Thoracic aorta (tissue), 2 donors: ENCODE results near the gene RASSF4. TPM values are rescaled to one million over a fixed set of nuclear protein-coding genes. Genes with fewer than 3 reads are reported as not detected.
A peak's percentile ranks its signal among the peaks of the same experiment; 100 is the strongest.

ENCODE experiments used
- ATAC-seq: fragments of 150-250 bp; one replicate; pipeline ENCODE4 v1.8.0; 2017; ENCODE audit warnings: low read depth; ENCODE audit not compliant: insufficient number of reproducible peaks, low FRiP score
- DNase-seq: peaks from one replicate; pipeline ENCODE4 v3.0.0-alpha.2; 2020; ENCODE audit warnings: low spot score
- H3K27ac ChIP-seq, 2 donors: fragments of 200-600 bp; sonication (generic); 1 replicate in 1 of 2; 2 replicates in 1 of 2; pipeline ENCODE4 v1.5.1; 2016; ENCODE audit warnings: mild to moderate bottlenecking in 2 of 2, moderate library complexity in 2 of 2
- H3K27me3 ChIP-seq: fragments of 200-600 bp; sonication (generic); replicated peaks from 2 replicates; pipeline ENCODE4 v1.6.0; 2016; ENCODE audit warnings: mild to moderate bottlenecking; ENCODE audit not compliant: insufficient read depth
- H3K36me3 ChIP-seq: fragments of 200-600 bp; sonication (generic); one replicate; pipeline ENCODE4 v1.5.1; 2016
- H3K4me1 ChIP-seq, 2 donors: fragments of 200-600 bp; sonication (generic); 1 replicate in 1 of 2; 2 replicates in 1 of 2; pipeline versions ENCODE4 v1.5.1 to v1.6.0; 2016; ENCODE audit warnings: low read depth in 2 of 2, mild to moderate bottlenecking in 1 of 2; ENCODE audit not compliant: control insufficient read depth in 1 of 2
- H3K4me3 ChIP-seq: fragments of 200-600 bp; sonication (generic); 2 replicates; pipeline ENCODE4 v1.5.1; 2016; ENCODE audit warnings: mild to moderate bottlenecking
- H3K9me3 ChIP-seq: fragments of 200-600 bp; sonication (generic); 2 replicates; pipeline ENCODE4 v1.5.1; 2016
- CTCF ChIP-seq: fragments of 200-600 bp; sonication (generic); IDR thresholded peaks from one replicate; pipeline ENCODE4 v1.5.1; 2019; ENCODE audit warnings: antibody characterized with exemption
- total RNA-seq, 2 donors: library from RNA; depleted of rRNA; stranded (reverse); fragments of >200 nt; gene quantifications; one replicate each; pipeline versions ENCODE4 v1.1.0 to v1.2.3, GENCODE V29; 2016

The RASSF4 gene
- total RNA-seq, 2 donors from 2014 or later = 48.5 to 68.5 TPM

GRCh38 chr10:44985175-44985681 lies 25.6 kb downstream of the RASSF4 start:
- TF ChIP-seq CTCF = no peak
- no peak overlapping the region for H3K4me3 ChIP-seq
- H3K4me1 ChIP-seq = peaks cover 64 to 85% of the 10 kb centered on the region in 2 donors
- no peak for ATAC-seq
- no peaks in the 10 kb centered on the region for H3K9me3 ChIP-seq
- no peaks in the 10 kb centered on the region for H3K27me3 ChIP-seq
- DNase-seq = no peak
- no peaks in the 10 kb centered on the region for H3K36me3 ChIP-seq
- H3K27ac ChIP-seq = peak overlapping the region; percentile 79 to 87

- H3K4me1 ChIP-seq = peaks cover 56 to 79% of the 10 kb centered on the region in 2 donors
- H3K27ac ChIP-seq = peak overlapping the region; percentile 79 to 87
- ATAC-seq (no peak), DNase-seq (no peak)
- no peaks in the 10 kb centered on the region for H3K27me3 ChIP-seq
- H3K9me3 ChIP-seq = no peaks in the 10 kb centered on the region
- no peaks in the 10 kb centered on the region for H3K36me3 ChIP-seq
- TF ChIP-seq CTCF = no peak
- H3K4me3 ChIP-seq = peak overlapping the region; percentile 21
Measured at GRCh38 chr10:44986179-44986578, 26.6 kb downstream of the RASSF4 start.

GRCh38 chr10:44986670-44987069 lies 27.1 kb downstream of the RASSF4 start:
- Histone ChIP-seq H3K27ac (peak overlapping the region; percentile 79 to 87), H3K36me3 (no peaks in the 10 kb centered on the region), H3K27me3 (no peaks in the 10 kb centered on the region), H3K4me1 (peaks cover 51 to 79% of the 10 kb centered on the region in 2 donors), H3K4me3 (peak overlapping the region; percentile 21), H3K9me3 (no peaks in the 10 kb centered on the region)
- DNase-seq = no peak
- TF ChIP-seq CTCF = no peak
- no peak for ATAC-seq

GRCh38 chr10:44988957-44989585 lies 29.5 kb downstream of the RASSF4 start:
- ATAC-seq (no peak), DNase-seq (no peak)
- H3K27ac ChIP-seq = peak overlapping the region; percentile 4 to 39
- H3K9me3 ChIP-seq = no peaks in the 10 kb centered on the region
- no peak for TF ChIP-seq CTCF
- H3K36me3 ChIP-seq = no peaks in the 10 kb centered on the region
- H3K4me3 ChIP-seq = no peak overlapping the region
- H3K4me1 ChIP-seq = peaks cover 57 to 79% of the 10 kb centered on the region in 2 donors
- no peaks in the 10 kb centered on the region for H3K27me3 ChIP-seq

- Histone ChIP-seq H3K4me1 (peaks cover 56 to 79% of the 10 kb centered on the region in 2 donors), H3K36me3 (no peaks in the 10 kb centered on the region), H3K27ac (peak overlapping the region; percentile 4 to 39), H3K9me3 (no peaks in the 10 kb centered on the region), H3K27me3 (no peaks in the 10 kb centered on the region), H3K4me3 (no peak overlapping the region)
- ATAC-seq = no peak
- no peak for TF ChIP-seq CTCF
- DNase-seq = no peak
Measured at GRCh38 chr10:44989597-44990301, 30.1 kb downstream of the RASSF4 start.
